Right lobe of liver (tissue), 4 donors: Measurements from ENCODE around the gene SOWAHA.

ENCODE experiments used
- CTCF ChIP-seq, 4 donors: fragments of 200-600 bp in 3 of 4; fragments of 450-650 bp in 1 of 4; IDR thresholded peaks; one replicate each; pipeline versions ENCODE4 v1.5.1 to v1.8.0; 2016 to 2022; ENCODE audit warnings: antibody characterized with exemption in 4 of 4, mild to moderate bottlenecking in 2 of 4
- POLR2A ChIP-seq: fragments of 450-650 bp; IDR thresholded peaks from one replicate; pipeline ENCODE4 v1.6.1; 2017; ENCODE audit warnings: antibody characterized with exemption, mild to moderate bottlenecking
- donor health status: DM: no; HTN: no; CAD: no.
- donor health status: DM: no; HTN: no; CAD: no.
- donor health status: DM: no; HTN: yes; CAD: no.

DNA sequence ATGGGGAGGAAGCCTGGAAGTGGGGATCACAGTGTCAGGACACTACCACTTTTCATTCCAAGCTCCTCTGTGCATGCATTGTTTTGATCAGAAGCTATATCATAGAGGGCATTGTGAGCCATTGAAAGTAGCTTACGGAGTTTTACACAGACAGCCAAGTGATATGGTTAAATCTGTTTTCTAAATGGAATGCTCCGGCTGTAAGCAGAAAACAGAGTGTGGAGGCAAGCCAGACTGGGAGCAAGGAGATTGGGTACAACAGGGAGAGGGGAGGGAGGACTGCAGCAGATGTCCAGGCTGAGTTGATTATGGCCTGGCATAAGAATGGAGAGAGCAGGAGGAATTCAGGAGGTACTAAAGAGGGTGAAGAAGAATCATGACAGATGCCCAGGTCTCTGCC lies 15.5 kb upstream of the SOWAHA start:
- TF ChIP-seq CTCF (IDR thresholded peaks at IDR 0.05): no peak
- no peak for TF ChIP-seq POLR2A
